Fibroblast of skin of left quadriceps (primary cell): ENCODE data around the gene GRIA1.

Experiments used
- DNase-seq, 2 experiments: peaks; one replicate each; pipeline ENCODE4 v3.0.0-alpha.2; 2013; ENCODE audit warnings: low read depth in 2 of 2

The GRIA1 gene

GRCh38 chr5:153659039-153659736 lies 168.7 kb downstream of the GRIA1 start:
- peak; percentile 69 to 74 for DNase-seq

GRCh38 chr5:153660919-153661318 lies 170.4 kb downstream of the GRIA1 start:
- DNase-seq = no peak

GRCh38 chr5:153661897-153662296 lies 171.4 kb downstream of the GRIA1 start:
- DNase-seq = no peak

DNA sequence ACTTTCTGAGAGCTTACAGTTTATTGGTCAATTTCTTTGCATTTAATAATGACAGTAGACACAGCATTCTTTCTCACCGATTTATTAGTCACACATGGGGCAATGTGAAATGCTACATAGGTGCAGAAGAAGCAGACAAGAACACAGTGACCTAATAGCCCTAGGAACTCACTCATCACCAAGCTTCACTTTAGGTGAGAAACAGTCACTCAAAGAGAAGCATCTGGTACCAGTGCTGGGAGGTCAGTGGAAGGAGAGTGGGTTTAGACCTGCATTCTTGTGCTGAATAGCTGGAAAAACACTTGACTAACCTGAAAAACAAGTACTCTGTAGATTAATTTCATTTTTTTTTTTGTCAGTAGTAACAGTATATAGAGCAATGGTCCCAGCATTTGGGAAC lies 179.6 kb downstream of the GRIA1 start:
- DNase-seq = no peak

DNA sequence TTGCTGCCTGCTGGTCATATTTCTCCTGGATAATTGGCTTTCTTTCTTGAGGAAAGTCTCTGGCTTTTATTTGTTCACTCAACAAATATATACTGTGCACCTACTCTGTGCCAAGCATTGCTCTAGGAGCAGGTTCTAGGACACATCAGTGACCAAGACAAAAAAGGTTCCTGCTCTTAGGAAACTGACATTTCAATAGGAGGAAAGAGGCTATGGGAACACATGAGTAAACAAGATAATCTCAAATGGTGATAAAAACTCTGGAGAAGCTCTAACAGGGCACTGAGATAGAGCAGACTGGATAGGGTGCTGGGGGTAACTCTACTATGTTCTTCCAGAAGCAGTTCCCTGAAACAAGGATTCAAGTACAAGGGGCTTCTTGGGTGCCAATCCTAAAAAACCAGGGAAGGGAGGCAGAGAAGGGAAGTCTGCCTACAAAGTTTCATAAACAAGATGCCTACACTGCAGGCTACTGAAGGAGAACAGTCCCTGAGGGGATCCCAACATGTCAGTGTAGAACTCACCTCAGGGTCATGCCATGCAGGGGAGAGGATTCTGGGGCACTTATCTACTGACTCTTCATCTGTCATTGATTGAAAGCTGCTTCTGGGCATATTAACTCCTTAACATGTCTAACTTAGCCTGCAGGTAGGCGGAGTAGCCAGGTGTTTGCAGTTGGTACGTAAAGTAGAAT lies 181.3 kb downstream of the GRIA1 start:
- no peak for DNase-seq

DNA sequence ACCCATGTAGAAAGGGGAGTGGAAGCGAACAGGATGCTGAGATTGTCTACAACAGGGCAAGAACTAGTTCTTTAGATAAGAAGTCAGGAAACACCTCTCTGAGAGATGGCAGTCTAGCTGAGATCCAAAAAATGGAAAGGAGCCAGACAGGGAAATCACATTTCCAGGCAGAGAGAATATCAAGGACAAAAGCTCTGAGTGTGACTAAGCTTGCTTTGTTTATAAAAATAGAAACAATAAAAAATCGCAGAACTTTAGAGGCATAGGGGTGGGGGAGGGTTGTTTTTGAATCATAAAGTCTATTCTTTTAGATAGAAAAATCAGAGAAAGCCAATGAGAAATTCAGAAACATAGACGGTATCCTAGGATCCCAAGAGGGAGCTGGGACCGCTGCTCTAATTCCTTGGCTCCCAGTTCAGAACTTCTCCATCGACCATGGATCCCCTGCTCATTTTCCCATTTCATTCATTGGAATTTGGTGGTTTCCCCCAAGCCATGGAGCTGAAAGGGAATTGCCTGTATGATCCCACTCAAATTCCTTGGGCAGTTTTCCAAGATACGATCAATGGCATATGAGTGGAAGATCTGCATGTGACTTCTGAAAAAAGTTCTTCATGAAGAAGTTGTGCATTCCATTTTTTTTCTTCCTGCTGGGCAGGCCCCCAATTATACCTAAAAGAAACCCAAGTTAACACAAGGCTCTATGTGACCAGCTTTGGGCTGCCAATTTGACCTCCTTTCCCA lies 182.0 kb downstream of the GRIA1 start:
- peak; percentile 56 to 63 for DNase-seq

- no peak for DNase-seq
Measured at GRCh38 chr5:153674356-153674755, 183.9 kb downstream of the GRIA1 start.

GRCh38 chr5:153676406-153676805 lies 185.9 kb downstream of the GRIA1 start:
- no peak for DNase-seq

DNA sequence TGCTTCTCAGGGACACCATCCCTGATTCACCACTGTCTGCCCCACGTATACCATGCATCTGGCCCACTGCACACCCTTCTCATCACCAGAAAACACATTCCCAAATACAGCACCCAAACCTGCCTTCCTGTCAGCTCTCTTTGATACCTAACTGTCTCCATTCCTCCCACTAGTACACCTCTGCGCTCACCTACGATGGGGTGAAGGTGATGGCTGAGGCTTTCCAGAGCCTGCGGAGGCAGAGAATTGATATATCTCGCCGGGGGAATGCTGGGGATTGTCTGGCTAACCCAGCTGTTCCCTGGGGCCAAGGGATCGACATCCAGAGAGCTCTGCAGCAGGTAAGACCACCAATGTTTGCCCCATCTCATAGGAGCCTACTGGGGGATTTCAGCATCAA lies 186.4 kb downstream of the GRIA1 start:
- no peak for DNase-seq

- no peak for DNase-seq
Measured at GRCh38 chr5:153678617-153679329, 188.3 kb downstream of the GRIA1 start.

DNA sequence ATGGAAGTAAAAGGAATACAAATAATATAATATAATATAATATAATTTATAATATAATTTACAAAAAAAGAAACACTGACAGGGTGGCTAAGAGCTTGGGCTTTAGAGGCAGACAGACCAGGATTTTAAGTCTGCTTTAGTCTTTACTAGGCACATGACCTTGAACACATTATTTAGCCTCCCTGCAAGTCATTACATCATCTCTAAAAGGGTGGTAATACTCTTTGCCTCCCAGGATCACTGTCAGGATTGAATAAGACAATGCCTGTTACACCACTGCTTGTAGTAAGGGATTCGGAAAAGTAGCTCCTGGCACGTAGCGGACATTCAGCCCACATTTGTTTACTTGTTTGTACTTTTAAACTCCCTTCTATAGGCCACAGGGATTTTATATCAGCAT lies 199.8 kb downstream of the GRIA1 start:
- no peak for DNase-seq

DNA sequence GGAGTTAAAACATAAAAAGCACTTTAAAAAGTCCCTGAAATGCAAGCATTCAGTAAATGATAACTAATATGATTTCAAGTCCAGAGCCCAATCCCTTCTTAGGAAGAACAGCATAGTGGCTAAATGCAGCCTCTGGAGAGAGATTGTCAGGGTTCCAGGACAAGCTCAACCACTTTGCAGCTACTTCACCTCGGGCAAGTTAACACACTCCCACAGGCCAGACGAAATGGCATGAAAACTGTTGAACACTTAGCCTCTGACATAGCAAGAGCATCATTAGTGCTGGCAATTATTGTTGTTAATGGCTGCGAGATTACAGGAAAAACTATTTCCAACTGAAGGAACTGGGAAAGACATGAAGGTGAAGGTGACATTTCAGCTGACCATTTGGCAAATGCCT lies 205.8 kb downstream of the GRIA1 start:
- DNase-seq = no peak

DNA sequence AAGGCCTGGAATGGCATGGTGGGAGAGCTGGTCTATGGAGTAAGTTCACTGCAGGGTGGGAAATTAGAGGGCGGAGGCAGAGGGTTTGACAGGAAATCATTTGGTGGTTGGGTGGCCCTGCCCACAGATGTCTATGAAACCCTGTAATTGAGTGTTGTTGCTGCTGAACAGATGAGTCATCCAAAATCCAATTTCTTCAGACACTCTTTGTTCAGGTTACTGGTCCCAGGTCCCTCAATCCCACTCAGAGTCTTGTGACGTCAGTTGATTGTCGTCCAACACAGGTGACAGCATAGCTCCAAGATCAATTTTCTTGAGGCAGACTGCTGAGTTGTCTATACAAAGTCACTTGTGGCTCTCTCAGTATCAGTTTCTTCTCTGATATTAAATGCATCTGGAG lies 208.6 kb downstream of the GRIA1 start:
- no peak for DNase-seq

- DNase-seq = no peak
Measured at GRCh38 chr5:153700940-153701339, 210.5 kb downstream of the GRIA1 start.

DNA sequence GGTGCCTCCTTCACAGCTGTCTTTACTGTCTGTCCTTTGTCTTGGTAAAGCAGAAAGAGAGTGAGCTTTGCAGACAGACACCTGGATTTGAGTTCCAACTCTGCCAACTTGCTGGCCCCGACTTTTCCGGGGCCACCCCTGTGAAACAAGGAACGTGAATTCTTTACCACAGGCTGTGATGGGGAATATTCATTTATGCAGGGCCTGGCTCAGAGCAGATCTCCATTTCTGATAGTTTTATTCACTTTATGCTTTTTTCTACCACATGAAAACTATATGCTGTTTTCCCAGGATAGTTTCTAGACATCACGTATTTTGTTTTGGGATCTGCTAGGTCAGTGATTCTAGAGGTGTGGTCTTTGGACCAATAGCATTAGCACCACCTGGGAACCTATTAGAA lies 211.8 kb downstream of the GRIA1 start:
- DNase-seq = no peak

GRCh38 chr5:153704110-153704509 lies 213.6 kb downstream of the GRIA1 start:
- DNase-seq = no peak

DNA sequence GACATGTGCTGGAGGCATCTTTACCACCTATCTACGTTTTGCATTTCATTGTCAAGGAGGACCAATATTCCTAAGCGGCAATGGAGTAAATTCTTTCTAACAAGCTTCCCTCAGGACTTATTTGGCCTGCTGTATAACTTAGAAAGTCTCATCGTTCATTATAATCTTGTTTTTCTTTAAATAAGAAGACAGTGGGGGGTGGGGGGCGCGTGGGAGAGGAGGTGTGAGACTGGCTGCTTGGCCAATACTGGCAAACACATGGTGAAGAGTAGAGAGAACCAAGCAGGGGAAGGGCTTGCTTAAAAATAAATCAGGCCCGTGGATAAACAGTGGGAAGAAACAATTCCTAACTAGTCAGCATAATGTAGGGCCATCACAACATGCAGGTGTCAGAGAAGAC lies 217.2 kb downstream of the GRIA1 start:
- DNase-seq = no peak

DNA sequence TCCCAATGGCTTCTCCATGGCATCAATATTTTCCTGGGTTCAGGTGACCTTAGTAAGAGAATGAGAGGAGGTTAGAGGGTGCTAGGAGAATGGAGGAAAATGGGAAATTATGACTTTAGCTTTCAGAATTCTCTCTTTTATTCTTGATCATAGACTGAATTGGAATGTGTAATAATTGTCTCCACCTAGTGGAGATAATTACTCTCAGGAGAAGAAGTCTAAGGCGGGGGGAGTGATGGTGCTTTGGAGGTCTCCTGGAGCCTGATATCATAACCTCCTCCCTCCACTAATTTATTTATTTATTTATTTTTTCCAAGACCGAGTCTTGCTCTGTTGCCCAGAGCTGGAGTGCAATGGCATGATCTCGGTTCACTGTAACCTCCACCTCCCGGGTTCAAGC lies 221.3 kb downstream of the GRIA1 start:
- no peak for DNase-seq

- DNase-seq = no peak
Measured at GRCh38 chr5:153712946-153713345, 222.5 kb downstream of the GRIA1 start.

DNA sequence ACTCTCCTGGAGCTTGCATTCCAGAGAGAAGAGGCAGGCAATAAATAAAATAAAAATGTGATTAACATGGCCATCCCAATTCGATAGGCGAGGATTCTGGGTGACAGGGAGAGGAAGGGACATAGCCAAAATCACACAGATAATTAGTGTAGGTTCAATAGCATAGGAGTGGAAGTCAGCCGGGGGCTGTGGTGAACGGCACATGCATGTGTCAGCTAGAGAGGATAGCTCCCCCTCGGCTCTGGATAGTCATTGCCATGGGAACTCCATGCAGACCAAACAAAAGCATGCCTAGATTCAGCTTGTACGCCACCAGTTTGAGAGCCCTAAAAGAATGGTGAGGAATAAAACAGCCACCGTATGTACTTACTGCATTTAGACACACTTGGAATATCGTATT lies 223.5 kb downstream of the GRIA1 start:
- no peak for DNase-seq

- DNase-seq = peak; percentile 8 to 18
Measured at GRCh38 chr5:153714798-153715197, 224.3 kb downstream of the GRIA1 start.

- DNase-seq = no peak
Measured at GRCh38 chr5:153717287-153717686, 226.8 kb downstream of the GRIA1 start.
